Colonic mucosa (tissue), 4 donors: ENCODE results near the gene DMBX1. TPM values are rescaled to one million over a fixed set of nuclear protein-coding genes. Genes with fewer than 3 reads are reported as not detected.

Experiments
- DNase-seq: peaks from one replicate; pipeline ENCODE4 v3.0.0-alpha.2; 2020
- H3K27ac ChIP-seq: fragments of 200-600 bp; one replicate; pipeline ENCODE4 v1.8.0; 2021
- H3K27me3 ChIP-seq: fragments of 200-600 bp; one replicate; pipeline ENCODE4 v1.8.0; 2021
- H3K36me3 ChIP-seq: fragments of 200-600 bp; one replicate; pipeline ENCODE4 v1.8.0; 2021
- H3K4me1 ChIP-seq: fragments of 200-600 bp; one replicate; pipeline ENCODE4 v1.8.0; 2021; ENCODE audit warnings: mild to moderate bottlenecking
- H3K4me3 ChIP-seq: fragments of 200-600 bp; one replicate; pipeline ENCODE4 v1.8.0; 2021
- H3K9ac ChIP-seq, 2 donors: one replicate each; pipeline ENCODE4 v1.7.0; 2013; ENCODE audit warnings: control low read depth in 2 of 2, low read depth in 2 of 2, low read length in 2 of 2
- H3K9me3 ChIP-seq: fragments of 200-600 bp; one replicate; pipeline ENCODE4 v1.8.0; 2021
- CTCF ChIP-seq: fragments of 200-600 bp; IDR thresholded peaks from one replicate; pipeline ENCODE4 v1.8.0; 2022; ENCODE audit warnings: antibody characterized with exemption, mild to moderate bottlenecking
- intact Hi-C: fragments of 100-400 bp; cut with DNase I; formaldehyde crosslinking; loops from one replicate; pipeline ENCODE4 v1.14.1; 2022
- total RNA-seq, 2 donors: library from RNA; stranded (reverse); fragmentation: NEBNext Ultra II Directional in 1 of 2; extraction: Animal tissue kit (Norgen Biotek cat#: 25700) in 1 of 2; gene quantifications; one replicate each; pipeline ENCODE4 v1.2.1, GENCODE V29; 2021
- donor health status: healthy.
- donor health status: DM: no; HTN: no; CAD: no.
- donor health status: DM: no; HTN: no; CAD: no.

DMBX1 gene
- total RNA-seq, 2 donors from 2014 or later = not detected

- Histone ChIP-seq H3K9me3 (no peaks in the 10 kb centered on the region), H3K27ac (no peak overlapping the region), H3K27me3 (peaks cover 19% of the 10 kb centered on the region), H3K9ac (peak overlapping the region in 1 of 2 donors; percentile 12), H3K4me1 (peaks cover 4% of the 10 kb centered on the region), H3K36me3 (no peaks in the 10 kb centered on the region), H3K4me3 (peak overlapping the region; percentile 45)
- no peak for TF ChIP-seq CTCF
- DNase-seq = no peak
- intact Hi-C loops = no loop called here
These were observed 23.0 kb upstream of the DMBX1 start for GRCh38 chr1:46466477-46467182.

- intact Hi-C loops = no loop called here
- Histone ChIP-seq H3K9me3 (no peaks in the 10 kb centered on the region), H3K36me3 (no peaks in the 10 kb centered on the region), H3K27ac (no peak overlapping the region), H3K9ac (no peak overlapping the region), H3K27me3 (peaks cover 19% of the 10 kb centered on the region), H3K4me1 (peaks cover 4% of the 10 kb centered on the region), H3K4me3 (no peak overlapping the region)
- TF ChIP-seq CTCF = no peak
- DNase-seq = no peak
These were observed 22.5 kb upstream of the DMBX1 start for GRCh38 chr1:46467183-46467504.

GRCh38 chr1:46469881-46470280 lies 19.8 kb upstream of the DMBX1 start:
- Histone ChIP-seq H3K36me3 (no peaks in the 10 kb centered on the region), H3K27ac (no peak overlapping the region), H3K4me3 (no peak overlapping the region), H3K9ac (no peak overlapping the region), H3K4me1 (peaks cover 4% of the 10 kb centered on the region), H3K9me3 (no peaks in the 10 kb centered on the region), H3K27me3 (peaks cover 19% of the 10 kb centered on the region)
- intact Hi-C loops = no loop called here
- no peak for DNase-seq
- no peak for TF ChIP-seq CTCF

- Histone ChIP-seq H3K36me3 (no peaks in the 10 kb centered on the region), H3K27ac (no peak overlapping the region), H3K4me3 (no peak overlapping the region), H3K9me3 (no peaks in the 10 kb centered on the region), H3K27me3 (peaks cover 6% of the 10 kb centered on the region), H3K4me1 (peaks cover under 1% of the 10 kb centered on the region), H3K9ac (no peak overlapping the region)
- intact Hi-C loops = no loop called here
- no peak for TF ChIP-seq CTCF
- no peak for DNase-seq
These were observed 17.7 kb upstream of the DMBX1 start for GRCh38 chr1:46471848-46472492.

- Histone ChIP-seq H3K9ac (no peak overlapping the region), H3K36me3 (no peaks in the 10 kb centered on the region), H3K4me3 (no peak overlapping the region), H3K27me3 (no peaks in the 10 kb centered on the region), H3K4me1 (no peaks in the 10 kb centered on the region), H3K9me3 (no peaks in the 10 kb centered on the region), H3K27ac (no peak overlapping the region)
- intact Hi-C loops = no loop called here
- no peak for DNase-seq
- TF ChIP-seq CTCF = no peak
These were observed 17.0 kb upstream of the DMBX1 start for GRCh38 chr1:46472498-46473181.
